Right lobe of liver (tissue), 6 donors: Measurements from ENCODE around the gene CSAG3. TPM values are rescaled to one million over a fixed set of nuclear protein-coding genes. Genes with fewer than 3 reads are reported as not detected.
"Not testable (repeated sequence)": the region's sequence is repeated elsewhere in the genome, so short reads cannot be mapped to it uniquely, and the experiment has no call there.

ENCODE experiments used
- ATAC-seq, 4 donors: fragments of 200-7000 bp; cut with Tn5 transposase; one replicate each; pipeline ENCODE4 v1.9.1; 2020; ENCODE audit warnings: mild to moderate bottlenecking in 4 of 4, moderate library complexity in 4 of 4
- DNase-seq, 3 donors: peaks; one replicate each; pipeline ENCODE4 v3.0.0-alpha.2; 2020
- H3K27ac ChIP-seq, 3 donors: fragments of 200-600 bp; one replicate each; pipeline ENCODE4 v1.8.0; 2022
- H3K27me3 ChIP-seq, 2 donors: fragments of 200-600 bp; one replicate each; pipeline ENCODE4 v1.8.0; 2022
- H3K36me3 ChIP-seq, 4 donors: fragments of 200-600 bp; sonication (generic) in 1 of 4; one replicate each; pipeline versions ENCODE4 v1.5.1 to v1.8.0; 2017 to 2022; ENCODE audit warnings: control low read depth in 1 of 4
- H3K4me1 ChIP-seq, 4 donors: fragments of 200-600 bp; sonication (generic) in 1 of 4; one replicate each; pipeline versions ENCODE4 v1.5.1 to v1.8.0; 2017 to 2022; ENCODE audit warnings: control low read depth in 1 of 4
- H3K4me3 ChIP-seq, 3 donors: fragments of 200-600 bp; one replicate each; pipeline ENCODE4 v1.8.0; 2022
- H3K9me3 ChIP-seq, 4 donors: fragments of 200-600 bp; sonication (generic) in 1 of 4; one replicate each; pipeline versions ENCODE4 v1.5.1 to v1.8.0; 2017 to 2022; ENCODE audit warnings: control low read depth in 1 of 4
- POLR2A ChIP-seq: fragments of 450-650 bp; IDR thresholded peaks from one replicate; pipeline ENCODE4 v1.6.1; 2017; ENCODE audit warnings: antibody characterized with exemption, mild to moderate bottlenecking
- WGBS: methylation state at CpG from one replicate; pipeline ENCODE4 v1.1.6; 2018; ENCODE audit warnings: low coverage, low lambda C conversion rate; ENCODE audit not compliant: insufficient coverage; ENCODE audit errors: missing lambda C conversion rate; 5-methylcytosine and 5-hydroxymethylcytosine counted together
- intact Hi-C, 2 donors: fragments of 100-400 bp; cut with DNase I; formaldehyde crosslinking; loops; one replicate each; pipeline versions ENCODE4 v1.11.2 to v1.14.1; 2022
- total RNA-seq, 6 experiments: library from RNA; depleted of rRNA in 2 of 6; stranded (reverse); fragments of >200 nt in 2 of 6; fragmentation: NEBNext Ultra II Directional in 3 of 6; extraction: Animal tissue kit (Norgen Biotek cat#: 25700) in 3 of 6; gene quantifications; one replicate each; pipeline versions ENCODE4 v1.1.0 to v1.2.4, GENCODE V29; 2016 to 2023
- TF ChIP-seq, protein P1 (sequence below), 4 donors: fragments of 200-600 bp in 3 of 4; fragments of 450-650 bp in 1 of 4; IDR thresholded peaks; one replicate each; pipeline versions ENCODE4 v1.5.1 to v1.8.0; 2016 to 2022; ENCODE audit warnings: antibody characterized with exemption in 4 of 4, mild to moderate bottlenecking in 2 of 4
- donor health status: DM: no; HTN: yes; CAD: no.
- donor health status: DM: no; HTN: no; CAD: no.
- donor health status: DM: no; HTN: no; CAD: no.
- donor health status: DM: no; HTN: yes; CAD: no.
- donor health status: DM: no; HTN: yes; CAD: no.

The CSAG3 gene
- total RNA-seq, 6 experiments from 2014 or later, result not detected

DNA sequence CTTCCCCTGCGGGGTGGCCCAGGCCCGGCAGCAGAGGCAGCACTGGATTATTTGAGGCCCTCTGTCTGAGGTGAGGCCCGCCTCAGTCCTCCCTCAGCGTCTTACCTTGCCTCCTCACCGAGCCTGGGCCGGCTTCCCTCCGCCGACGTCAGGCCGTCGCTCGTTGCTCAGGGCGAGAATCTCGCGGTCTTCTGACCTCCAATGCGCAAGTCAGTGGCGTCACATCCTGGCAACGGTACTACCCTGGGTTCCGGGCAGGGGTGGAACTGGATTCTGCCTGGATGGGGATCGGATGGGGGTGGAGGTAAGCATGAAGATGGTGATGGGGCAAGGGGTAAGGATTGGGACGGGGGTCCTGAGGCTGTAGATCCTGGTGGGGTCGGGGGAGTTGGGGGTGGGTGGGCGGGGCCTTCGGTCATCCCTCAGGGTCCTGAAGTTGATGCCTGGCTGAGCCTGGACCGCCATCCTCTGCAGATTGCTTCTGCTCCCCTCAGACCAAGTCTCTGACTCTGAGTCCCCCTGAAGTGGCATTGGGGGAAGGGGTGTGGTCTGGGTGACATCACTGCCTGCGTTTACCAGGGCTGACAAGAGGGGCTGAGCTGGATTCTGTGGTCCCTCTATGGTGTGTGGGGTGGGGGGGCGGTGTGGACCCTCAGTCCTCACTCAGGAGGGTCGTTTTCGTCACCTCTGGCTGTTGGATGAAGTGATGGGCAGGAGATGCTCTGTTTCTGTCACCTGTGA is 10.7 kb downstream of the CSAG3 start, which contains the start of gene MAGEA6:
TSS of gene MAGEA6 (minus strand) at position 141 of the 741 bp plus-strand sequence. CDS start 2,039 bp downstream, outside the sequence.
- H3K4me1 ChIP-seq, H3K27me3 ChIP-seq, H3K4me3 ChIP-seq, ATAC-seq, H3K27ac ChIP-seq, H3K9me3 ChIP-seq, H3K36me3 ChIP-seq, DNase-seq, intact Hi-C loops: not testable (repeated sequence)
- no CpG with 5 or more reads among the region's 29 CpGs for WGBS

DNA sequence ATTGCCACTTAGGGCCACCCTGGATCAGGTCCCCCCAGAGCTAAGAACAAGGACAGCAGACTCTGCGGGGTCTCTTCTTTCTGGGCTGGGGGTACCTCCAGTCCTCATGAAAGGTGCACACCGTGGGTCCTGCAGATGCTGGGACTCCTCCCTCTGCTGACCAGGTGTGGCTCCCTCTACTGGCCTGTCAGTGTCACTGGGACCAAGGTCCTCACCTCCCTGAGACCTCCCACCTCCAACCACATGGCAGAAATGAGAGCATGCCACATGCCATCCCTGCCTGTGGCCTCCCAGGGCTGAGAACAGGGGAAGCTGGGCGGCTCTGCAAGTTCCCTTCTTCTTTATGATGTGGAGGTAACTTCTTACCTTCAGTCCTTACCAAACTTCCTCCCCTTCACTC is 28.0 kb downstream of the CSAG3 start:
- DNase-seq, H3K36me3 ChIP-seq, H3K4me1 ChIP-seq, H3K4me3 ChIP-seq, H3K27me3 ChIP-seq, H3K27ac ChIP-seq, H3K9me3 ChIP-seq, intact Hi-C loops: not testable (repeated sequence)
- peak; percentile 60 to 82 (median 66) for ATAC-seq
- WGBS, result no CpG with 5 or more reads among the region's 3 CpGs

DNA sequence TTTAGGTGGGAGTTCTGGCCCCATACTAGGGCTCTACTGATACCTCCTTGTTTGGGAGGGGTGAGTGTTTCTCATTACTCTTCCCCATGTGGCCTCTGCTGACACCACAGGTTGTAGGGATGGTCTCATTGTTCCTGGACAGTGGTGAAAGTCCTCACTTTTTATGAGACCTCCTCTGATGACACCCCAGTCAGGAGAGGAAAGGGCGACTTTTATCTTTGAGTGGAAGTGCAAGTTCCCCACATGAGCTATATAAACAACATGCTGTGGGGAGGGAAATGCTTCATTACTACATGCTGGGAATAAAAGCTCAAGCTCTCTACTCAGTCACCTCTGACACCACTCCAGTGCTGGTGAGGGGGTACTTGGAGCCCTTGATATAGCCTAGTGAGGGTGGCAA is 39.9 kb downstream of the CSAG3 start:
- H3K9me3 ChIP-seq, result no peaks in the 10 kb centered on the region
- DNase-seq (no peak), ATAC-seq (no peak)
- H3K27me3 ChIP-seq, result peaks cover 0 to under 1% of the 10 kb centered on the region in 2 donors
- H3K4me3 ChIP-seq, result no peak overlapping the region
- intact Hi-C loops, result no loop called here
- TF ChIP-seq, protein P1, sequence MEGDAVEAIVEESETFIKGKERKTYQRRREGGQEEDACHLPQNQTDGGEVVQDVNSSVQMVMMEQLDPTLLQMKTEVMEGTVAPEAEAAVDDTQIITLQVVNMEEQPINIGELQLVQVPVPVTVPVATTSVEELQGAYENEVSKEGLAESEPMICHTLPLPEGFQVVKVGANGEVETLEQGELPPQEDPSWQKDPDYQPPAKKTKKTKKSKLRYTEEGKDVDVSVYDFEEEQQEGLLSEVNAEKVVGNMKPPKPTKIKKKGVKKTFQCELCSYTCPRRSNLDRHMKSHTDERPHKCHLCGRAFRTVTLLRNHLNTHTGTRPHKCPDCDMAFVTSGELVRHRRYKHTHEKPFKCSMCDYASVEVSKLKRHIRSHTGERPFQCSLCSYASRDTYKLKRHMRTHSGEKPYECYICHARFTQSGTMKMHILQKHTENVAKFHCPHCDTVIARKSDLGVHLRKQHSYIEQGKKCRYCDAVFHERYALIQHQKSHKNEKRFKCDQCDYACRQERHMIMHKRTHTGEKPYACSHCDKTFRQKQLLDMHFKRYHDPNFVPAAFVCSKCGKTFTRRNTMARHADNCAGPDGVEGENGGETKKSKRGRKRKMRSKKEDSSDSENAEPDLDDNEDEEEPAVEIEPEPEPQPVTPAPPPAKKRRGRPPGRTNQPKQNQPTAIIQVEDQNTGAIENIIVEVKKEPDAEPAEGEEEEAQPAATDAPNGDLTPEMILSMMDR (IDR thresholded peaks at IDR 0.05), result no peak
- no peak for TF ChIP-seq POLR2A
- no peaks in the 10 kb centered on the region for H3K4me1 ChIP-seq
- H3K27ac ChIP-seq, result no peak overlapping the region
- 75% methylated on average over 1 of the region's 1 CpG for WGBS
- no peaks in the 10 kb centered on the region for H3K36me3 ChIP-seq

GRCh38 chrX:152806035-152806434 is 47.0 kb downstream of the CSAG3 start:
- Histone ChIP-seq H3K27ac (no peak overlapping the region), H3K4me1 (no peaks in the 10 kb centered on the region), H3K27me3 (peaks cover 0 to 8% of the 10 kb centered on the region in 2 donors), H3K9me3 (no peaks in the 10 kb centered on the region), H3K36me3 (no peaks in the 10 kb centered on the region), H3K4me3 (no peak overlapping the region)
- WGBS, result 73% methylated on average over 4 of the region's 4 CpGs
- DNase-seq, result no peak
- ATAC-seq, result no peak
- intact Hi-C loops, result no loop called here
- no peak for TF ChIP-seq POLR2A
- TF ChIP-seq, protein P1 (IDR thresholded peaks at IDR 0.05), result no peak

Other genes with a start within 250 kb of the CSAG3 start
- not detected for gene GABRQ, start 121.3 kb upstream of the CSAG3 start, total RNA-seq
- not detected for gene MAGEA3, start 60.4 kb upstream of the CSAG3 start, total RNA-seq
- gene CSAG2, start 49.9 kb upstream of the CSAG3 start, total RNA-seq, result not detected
- gene MAGEA2B, start 44.6 kb upstream of the CSAG3 start, total RNA-seq, result not detected
- gene CSAG1, start 25.5 kb upstream of the CSAG3 start, total RNA-seq, result not detected
- gene MAGEA12, start 25.5 kb upstream of the CSAG3 start, total RNA-seq, result not detected
- not detected for gene MAGEA2, start 5.4 kb upstream of the CSAG3 start, total RNA-seq
- gene MAGEA6, start 10.5 kb downstream of the CSAG3 start, total RNA-seq, result not detected
- 10 to 100 TPM in 5 of 6 experiments, 1 to 10 TPM in 1; 8.4 to 11.4 (median 10.9) TPM for gene CETN2, start 71.5 kb downstream of the CSAG3 start, total RNA-seq
- gene NSDHL, start 71.8 kb downstream of the CSAG3 start, total RNA-seq, result 10 to 100 TPM; 16.1 to 38.2 (median 20.9) TPM
- 1 to 10 TPM in 1 of 6 experiments, under 1 TPM in 5; 0.61 to 1.7 (median 0.83) TPM for gene ZNF185, start 138.8 kb downstream of the CSAG3 start, total RNA-seq
- gene PNMA5, start 234.9 kb downstream of the CSAG3 start, total RNA-seq, result not detected